ENCODE results near the gene TMEM63A. TPM values are rescaled to one million over a fixed set of nuclear protein-coding genes. Genes with fewer than 3 reads are reported as not detected.

Gene TMEM63A
- total RNA-seq, 1 experiment from 2014 or later: 47.5 TPM

- H3K36me3 ChIP-seq (ENCODE audit: low read depth, low read length): peaks cover 19% of the 10 kb centered on the region; the same call in 1 of the 2 replicates
- no peaks in the 10 kb centered on the region for H3K27me3 ChIP-seq (ENCODE audit: low read length)
- H3F3A ChIP-seq (ENCODE audit: low read length, unreplicated experiment): no peaks in the 10 kb centered on the region
- no peak overlapping the region for H3K4me3 ChIP-seq (ENCODE audit: low read length)
- H3K27ac ChIP-seq (ENCODE audit: low read length): no peak overlapping the region
- no TSS peak for BruUV-seq (replicated peaks)
- intact Hi-C loops (cut with micrococcal nuclease): loop anchor here (1.0 to 5.0 kb wide), 5 partner anchors 68 to 371 kb away; partner anchors contain the start of gene SRP9
- ATAC-seq (peak; percentile 81), DNase-seq (peak; percentile 86)
- POLR2A ChIA-PET (ENCODE audit: unreplicated experiment): no interaction called here
- CTCF ChIA-PET: interaction anchor here (1.0 to 1.4 kb wide), 2 partner anchors 68 to 73 kb away, joined by 3 to 4 read pairs; partner anchors contain the start of gene SRP9
- H3K4me1 ChIP-seq (ENCODE audit: insufficient read depth, low read length): no peaks in the 10 kb centered on the region
- no peaks in the 10 kb centered on the region for H3K79me2 ChIP-seq (ENCODE audit: low read length)
- H4K20me1 ChIP-seq (ENCODE audit: low read length): no peaks in the 10 kb centered on the region
- H3K9me3 ChIP-seq (ENCODE audit: low read length): no peaks in the 10 kb centered on the region
- no peak for TF ChIP-seq EZH2phosphoT487 (IDR thresholded peaks at IDR 0.05; ENCODE audit: borderline replicate concordance, low read length)
- TF ChIP-seq, protein P1, sequence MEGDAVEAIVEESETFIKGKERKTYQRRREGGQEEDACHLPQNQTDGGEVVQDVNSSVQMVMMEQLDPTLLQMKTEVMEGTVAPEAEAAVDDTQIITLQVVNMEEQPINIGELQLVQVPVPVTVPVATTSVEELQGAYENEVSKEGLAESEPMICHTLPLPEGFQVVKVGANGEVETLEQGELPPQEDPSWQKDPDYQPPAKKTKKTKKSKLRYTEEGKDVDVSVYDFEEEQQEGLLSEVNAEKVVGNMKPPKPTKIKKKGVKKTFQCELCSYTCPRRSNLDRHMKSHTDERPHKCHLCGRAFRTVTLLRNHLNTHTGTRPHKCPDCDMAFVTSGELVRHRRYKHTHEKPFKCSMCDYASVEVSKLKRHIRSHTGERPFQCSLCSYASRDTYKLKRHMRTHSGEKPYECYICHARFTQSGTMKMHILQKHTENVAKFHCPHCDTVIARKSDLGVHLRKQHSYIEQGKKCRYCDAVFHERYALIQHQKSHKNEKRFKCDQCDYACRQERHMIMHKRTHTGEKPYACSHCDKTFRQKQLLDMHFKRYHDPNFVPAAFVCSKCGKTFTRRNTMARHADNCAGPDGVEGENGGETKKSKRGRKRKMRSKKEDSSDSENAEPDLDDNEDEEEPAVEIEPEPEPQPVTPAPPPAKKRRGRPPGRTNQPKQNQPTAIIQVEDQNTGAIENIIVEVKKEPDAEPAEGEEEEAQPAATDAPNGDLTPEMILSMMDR (conservative IDR thresholded peaks at IDR 0.05; ENCODE audit: low read depth, low read length): peak; percentile 92
- H2AFZ ChIP-seq (ENCODE audit: low read length): no peak overlapping the region
- no peaks in the 10 kb centered on the region for H3K9me2 ChIP-seq (replicated peaks; ENCODE audit: low read length)
- H3K9ac ChIP-seq (ENCODE audit: low read length): no peak overlapping the region
- H3K4me2 ChIP-seq (ENCODE audit: low read length): no peak overlapping the region
These were observed 36.5 kb downstream of the TMEM63A start for GRCh38 chr1:225845571-225846259.

- Histone ChIP-seq H3K4me2 (ENCODE audit: low read length) (no peak overlapping the region), H3K9me2 (replicated peaks; ENCODE audit: low read length) (no peaks in the 10 kb centered on the region), H3K27me3 (ENCODE audit: low read length) (no peaks in the 10 kb centered on the region), H3K36me3 (ENCODE audit: low read depth, low read length) (peaks cover 21% of the 10 kb centered on the region; the same call in 1 of the 2 replicates), H3F3A (ENCODE audit: low read length, unreplicated experiment) (no peaks in the 10 kb centered on the region), H3K9ac (ENCODE audit: low read length) (no peak overlapping the region), H3K4me1 (ENCODE audit: insufficient read depth, low read length) (no peaks in the 10 kb centered on the region), H3K4me3 (ENCODE audit: low read length) (no peak overlapping the region), H3K27ac (ENCODE audit: low read length) (no peak overlapping the region), H3K79me2 (ENCODE audit: low read length) (no peaks in the 10 kb centered on the region), H2AFZ (ENCODE audit: low read length) (no peak overlapping the region), H3K9me3 (ENCODE audit: low read length) (no peaks in the 10 kb centered on the region), H4K20me1 (ENCODE audit: low read length) (no peaks in the 10 kb centered on the region)
- TF ChIP-seq EZH2 (IDR thresholded peaks at IDR 0.05; ENCODE audit: low read length, unreplicated experiment): no peak
- no peak for TF ChIP-seq EZH2phosphoT487 (IDR thresholded peaks at IDR 0.05; ENCODE audit: borderline replicate concordance, low read length)
- TF ChIP-seq, protein P1 (conservative IDR thresholded peaks at IDR 0.05; ENCODE audit: low read depth, low read length): no peak
- ATAC-seq (no peak), DNase-seq (no peak)
- BruUV-seq (replicated peaks): no TSS peak
- intact Hi-C loops (cut with micrococcal nuclease): loop anchor here (2.0 to 5.0 kb wide), 3 partner anchors 72 to 370 kb away; no protein-coding TSS in a partner anchor
- POLR2A ChIA-PET (ENCODE audit: unreplicated experiment): no interaction called here
- CTCF ChIA-PET: interaction anchor here (1.4 kb wide), 1 partner anchor 72 kb away, joined by 3 read pairs; no protein-coding TSS in a partner anchor
These were observed 37.1 kb downstream of the TMEM63A start for GRCh38 chr1:225845097-225845496.
